ENCODE measurements around the gene PACC1. TPM values are rescaled to one million over a fixed set of nuclear protein-coding genes. Genes with fewer than 3 reads are reported as not detected.
A peak's percentile ranks its signal among the peaks of the same experiment; 100 is the strongest.

The PACC1 gene
- total RNA-seq, 1 experiment from 2014 or later: 14.5 TPM

- Histone ChIP-seq H3K27ac (ENCODE audit: low read depth, low read length, poor library complexity, severe bottlenecking) (no peak overlapping the region), H3K4me1 (ENCODE audit: insufficient read depth, low read length, poor library complexity, severe bottlenecking) (peaks cover 11% of the 10 kb centered on the region), H3K9me3 (ENCODE audit: low read depth, low read length, poor library complexity, severe bottlenecking) (no peaks in the 10 kb centered on the region), H3K4me3 (ENCODE audit: low read depth, low read length, poor library complexity, severe bottlenecking) (peak overlapping the region; percentile 80), H3K36me3 (ENCODE audit: insufficient read depth, low read length, poor library complexity, severe bottlenecking) (peaks cover 6% of the 10 kb centered on the region), H3K27me3 (replicated peaks; ENCODE audit: insufficient read depth, low read depth, low read length, poor library complexity) (no peaks in the 10 kb centered on the region)
- POLR2A ChIA-PET (ENCODE audit: low non-redundant PET): no interaction called here
- intact Hi-C loops (cut with micrococcal nuclease; ENCODE audit: unreplicated experiment): no loop called here
- CTCF ChIA-PET: no interaction called here
- DNase-seq (ENCODE audit: low spot score): no peak
- BruUV-seq (replicated peaks): no TSS peak
- no peak for TF ChIP-seq EZH2 (IDR thresholded peaks at IDR 0.05; ENCODE audit: borderline replicate concordance, low read depth, low read length, poor library complexity, severe bottlenecking)
- TF ChIP-seq CTCF (conservative IDR thresholded peaks at IDR 0.05; ENCODE audit: low read depth, low read length): no peak
These were observed 771 bp downstream of the PACC1 start for GRCh38 chr1:212413902-212414327.

- peaks cover 2% of the 10 kb centered on the region for H3K9me3 ChIP-seq (ENCODE audit: low read depth, low read length, poor library complexity, severe bottlenecking)
- ChIA-PET CTCF (no interaction called here), POLR2A (ENCODE audit: low non-redundant PET) (no interaction called here)
- no peaks in the 10 kb centered on the region for H3K27me3 ChIP-seq (replicated peaks; ENCODE audit: insufficient read depth, low read depth, low read length, poor library complexity)
- DNase-seq (ENCODE audit: low spot score): no peak
- peaks cover 7% of the 10 kb centered on the region for H3K36me3 ChIP-seq (ENCODE audit: insufficient read depth, low read length, poor library complexity, severe bottlenecking)
- H3K27ac ChIP-seq (ENCODE audit: low read depth, low read length, poor library complexity, severe bottlenecking): no peak overlapping the region
- peaks cover 11% of the 10 kb centered on the region for H3K4me1 ChIP-seq (ENCODE audit: insufficient read depth, low read length, poor library complexity, severe bottlenecking)
- BruUV-seq (replicated peaks): no TSS peak
- TF ChIP-seq CTCF (conservative IDR thresholded peaks at IDR 0.05; ENCODE audit: low read depth, low read length) (no peak), EZH2 (IDR thresholded peaks at IDR 0.05; ENCODE audit: borderline replicate concordance, low read depth, low read length, poor library complexity, severe bottlenecking) (no peak)
- H3K4me3 ChIP-seq (ENCODE audit: low read depth, low read length, poor library complexity, severe bottlenecking): no peak overlapping the region
- intact Hi-C loops (cut with micrococcal nuclease; ENCODE audit: unreplicated experiment): no loop called here
These were observed 2.3 kb downstream of the PACC1 start for GRCh38 chr1:212412374-212412773.

- no peak for DNase-seq (ENCODE audit: low spot score)
- peaks cover 16% of the 10 kb centered on the region for H3K36me3 ChIP-seq (ENCODE audit: insufficient read depth, low read length, poor library complexity, severe bottlenecking)
- no peak overlapping the region for H3K4me3 ChIP-seq (ENCODE audit: low read depth, low read length, poor library complexity, severe bottlenecking)
- peaks cover 5% of the 10 kb centered on the region for H3K9me3 ChIP-seq (ENCODE audit: low read depth, low read length, poor library complexity, severe bottlenecking)
- ChIA-PET POLR2A (ENCODE audit: low non-redundant PET) (no interaction called here), CTCF (no interaction called here)
- TF ChIP-seq CTCF (conservative IDR thresholded peaks at IDR 0.05; ENCODE audit: low read depth, low read length): no peak
- TF ChIP-seq EZH2 (IDR thresholded peaks at IDR 0.05; ENCODE audit: borderline replicate concordance, low read depth, low read length, poor library complexity, severe bottlenecking): no peak
- H3K27me3 ChIP-seq (replicated peaks; ENCODE audit: insufficient read depth, low read depth, low read length, poor library complexity): no peaks in the 10 kb centered on the region
- no peak overlapping the region for H3K27ac ChIP-seq (ENCODE audit: low read depth, low read length, poor library complexity, severe bottlenecking)
- intact Hi-C loops (cut with micrococcal nuclease; ENCODE audit: unreplicated experiment): no loop called here
- H3K4me1 ChIP-seq (ENCODE audit: insufficient read depth, low read length, poor library complexity, severe bottlenecking): peaks cover 11% of the 10 kb centered on the region
- no TSS peak for BruUV-seq (replicated peaks)
These were observed 4.4 kb downstream of the PACC1 start for GRCh38 chr1:212410231-212410820.

Measured in A673 (cell line).